Thyroid gland (tissue), 4 donors: ENCODE results near the gene METTL1. TPM values are rescaled to one million over a fixed set of nuclear protein-coding genes. Genes with fewer than 3 reads are reported as not detected.

ENCODE experiments used
- DNase-seq, 2 donors: peaks; one replicate each; pipeline ENCODE4 v3.0.0-alpha.2; 2019
- H3K27ac ChIP-seq, 3 donors: fragments of 200-600 bp; sonication (generic); 1 replicate in 2 of 3; 2 replicates in 1 of 3; pipeline ENCODE4 v1.5.1; 2016 to 2019; ENCODE audit warnings: mild to moderate bottlenecking in 1 of 3, moderate library complexity in 1 of 3
- H3K27me3 ChIP-seq: fragments of 200-600 bp; sonication (generic); one replicate; pipeline ENCODE4 v1.5.1; 2019
- H3K36me3 ChIP-seq, 2 donors: fragments of 200-600 bp; sonication (generic); one replicate each; pipeline ENCODE4 v1.5.1; 2016 to 2019
- H3K4me1 ChIP-seq, 2 donors: fragments of 200-600 bp; sonication (generic); one replicate each; pipeline ENCODE4 v1.5.1; 2017 to 2019
- H3K4me3 ChIP-seq, 3 donors: fragments of 200-600 bp; sonication (generic); replicated peaks in 1 of 3; 1 replicate in 2 of 3; 2 replicates in 1 of 3; pipeline ENCODE4 v1.5.1; 2016; ENCODE audit warnings: mild to moderate bottlenecking in 1 of 3
- H3K9me3 ChIP-seq: fragments of 200-600 bp; sonication (generic); one replicate; pipeline ENCODE4 v1.5.1; 2017
- CTCF ChIP-seq, 6 experiments: fragments of 200-600 bp in 3 of 6; fragments of 450-650 bp in 3 of 6; sonication (generic) in 3 of 6; IDR thresholded peaks; one replicate each; pipeline ENCODE4 v1.5.1; 2016 to 2019; ENCODE audit warnings: antibody characterized with exemption in 6 of 6, mild to moderate bottlenecking in 2 of 6, inconsistent platforms in 1 of 6, moderate library complexity in 1 of 6
- POLR2A ChIP-seq, 2 donors: fragments of 450-650 bp; IDR thresholded peaks; one replicate each; pipeline ENCODE4 v1.6.1; 2017; ENCODE audit warnings: antibody characterized with exemption in 2 of 2, mild to moderate bottlenecking in 2 of 2, moderate library complexity in 1 of 2
- WGBS, 2 donors: methylation state at CpG; one replicate each; pipeline ENCODE4 v1.1.5; 2017; 5-methylcytosine and 5-hydroxymethylcytosine counted together
- intact Hi-C: fragments of 100-400 bp; cut with DNase I; formaldehyde crosslinking; loops from one replicate; pipeline ENCODE4 v1.15.1; 2023
- total RNA-seq, 4 donors: library from RNA; depleted of rRNA; stranded (reverse); fragments of >200 nt; gene quantifications; one replicate each; pipeline ENCODE4 v1.2.3, GENCODE V29; 2016

Gene METTL1
- total RNA-seq, 4 donors from 2014 or later, result 7.9 to 24.5 (median 13.1) TPM

- peaks cover 30 to 47% of the 10 kb centered on the region in 2 donors for H3K4me1 ChIP-seq
- TF ChIP-seq CTCF (IDR thresholded peaks at IDR 0.05) (no peak), POLR2A (IDR thresholded peaks at IDR 0.05) (no peak)
- DNase-seq, result no peak
- no peak overlapping the region for H3K27ac ChIP-seq
- WGBS, 2 donors, result 66 to 69% methylated on average over 4 of the region's 4 CpGs
- H3K4me3 ChIP-seq, result no peak overlapping the region
- intact Hi-C loops, result no loop called here
- H3K9me3 ChIP-seq, result no peaks in the 10 kb centered on the region
- no peaks in the 10 kb centered on the region for H3K36me3 ChIP-seq
- no peaks in the 10 kb centered on the region for H3K27me3 ChIP-seq
Measured at GRCh38 chr12:57770734-57771133, 1.2 kb downstream of the METTL1 start.

GRCh38 chr12:57769594-57769993, 2.3 kb downstream of the METTL1 start:
- H3K27me3 ChIP-seq, result no peaks in the 10 kb centered on the region
- intact Hi-C loops, result no loop called here
- 94% methylated on average over 11 of the region's 11 CpGs for WGBS, 2 donors
- no peaks in the 10 kb centered on the region for H3K9me3 ChIP-seq
- no peak overlapping the region for H3K4me3 ChIP-seq
- no peak overlapping the region for H3K27ac ChIP-seq
- peaks cover 40 to 58% of the 10 kb centered on the region in 2 donors for H3K4me1 ChIP-seq
- no peaks in the 10 kb centered on the region for H3K36me3 ChIP-seq
- TF ChIP-seq CTCF (IDR thresholded peaks at IDR 0.05), result no peak
- TF ChIP-seq POLR2A (IDR thresholded peaks at IDR 0.05), result no peak
- DNase-seq, result no peak

- Histone ChIP-seq H3K36me3 (no peaks in the 10 kb centered on the region), H3K9me3 (no peaks in the 10 kb centered on the region), H3K4me1 (peaks cover 37 to 52% of the 10 kb centered on the region in 2 donors), H3K27me3 (no peaks in the 10 kb centered on the region), H3K27ac (peak overlapping the region in 2 of 3 donors; percentile 27 to 56), H3K4me3 (no peak overlapping the region)
- WGBS, 2 donors, result 42 to 54% methylated on average over 3 of the region's 3 CpGs
- no peak for TF ChIP-seq CTCF (IDR thresholded peaks at IDR 0.05)
- TF ChIP-seq POLR2A (IDR thresholded peaks at IDR 0.05), result no peak
- DNase-seq, result peak; percentile 67 to 75
- intact Hi-C loops, result no loop called here
Measured at GRCh38 chr12:57767876-57768275, 4.0 kb downstream of the METTL1 start.

GRCh38 chr12:57767305-57767698, 4.6 kb downstream of the METTL1 start:
- no peak overlapping the region for H3K4me3 ChIP-seq
- peaks cover 36 to 52% of the 10 kb centered on the region in 2 donors for H3K4me1 ChIP-seq
- no peaks in the 10 kb centered on the region for H3K27me3 ChIP-seq
- no peaks in the 10 kb centered on the region for H3K36me3 ChIP-seq
- no peak for DNase-seq
- intact Hi-C loops, result no loop called here
- peak overlapping the region in 2 of 3 donors; percentile 24 to 27 for H3K27ac ChIP-seq
- TF ChIP-seq POLR2A (IDR thresholded peaks at IDR 0.05) (no peak), CTCF (IDR thresholded peaks at IDR 0.05) (no peak)
- no peaks in the 10 kb centered on the region for H3K9me3 ChIP-seq

- intact Hi-C loops, result no loop called here
- WGBS, 2 donors, result 4 to 5% methylated on average over 34 of the region's 38 CpGs
Measured at GRCh38 chr12:57766464-57767304, 5.2 kb downstream of the METTL1 start, which contains the start of gene CYP27B1. TSS of gene CYP27B1 (minus strand) at chr12:57767078. CDS start at chr12:57767041, 37 bp downstream.

More at GRCh38 chr12:57766464-57767304, 5.2 kb downstream of the METTL1 start, which contains the start of gene CYP27B1:
- Histone ChIP-seq H3K27me3 (no peaks in the 10 kb centered on the region), H3K36me3 (no peaks in the 10 kb centered on the region), H3K27ac (peak within 1 kb of the TSS in 2 of 3 donors; percentile 27 to 49), H3K4me1 (peaks cover 36 to 52% of the 10 kb centered on the region in 2 donors), H3K9me3 (no peaks in the 10 kb centered on the region), H3K4me3 (peak within 1 kb of the TSS; percentile 10 to 37 (median 18))
- peak; percentile 91 to 97 for DNase-seq
- TF ChIP-seq POLR2A (IDR thresholded peaks at IDR 0.05), result peak in 1 of 2 donors; percentile 3
- TF ChIP-seq CTCF (IDR thresholded peaks at IDR 0.05), result no peak
